Ascending aorta (tissue), 2 donors: ENCODE results near the gene GRIK3. TPM values are rescaled to one million over a fixed set of nuclear protein-coding genes. Genes with fewer than 3 reads are reported as not detected.

ENCODE experiments used
- DNase-seq, 2 donors: peaks; one replicate each; pipeline ENCODE4 v3.0.0-alpha.2; 2019; ENCODE audit warnings: low spot score in 2 of 2
- H3K27ac ChIP-seq, 2 donors: fragments of 200-600 bp; sonication (generic); one replicate each; pipeline ENCODE4 v1.5.1; 2016 to 2017; ENCODE audit warnings: mild to moderate bottlenecking in 1 of 2
- H3K27me3 ChIP-seq: fragments of 200-600 bp; sonication (generic); one replicate; pipeline ENCODE4 v1.5.1; 2017
- H3K36me3 ChIP-seq, 2 donors: fragments of 200-600 bp; sonication (generic); one replicate each; pipeline ENCODE4 v1.5.1; 2016
- H3K4me1 ChIP-seq, 2 donors: fragments of 200-600 bp; sonication (generic); one replicate each; pipeline ENCODE4 v1.5.1; 2016 to 2017; ENCODE audit warnings: mild to moderate bottlenecking in 1 of 2
- H3K4me3 ChIP-seq, 2 donors: fragments of 200-600 bp; sonication (generic); one replicate each; pipeline ENCODE4 v1.5.1; 2016 to 2017; ENCODE audit warnings: mild to moderate bottlenecking in 1 of 2
- H3K9me3 ChIP-seq, 2 donors: fragments of 200-600 bp; sonication (generic); one replicate each; pipeline ENCODE4 v1.5.1; 2016
- CTCF ChIP-seq, 3 experiments: fragments of 200-600 bp in 2 of 3; fragments of 450-650 bp in 1 of 3; sonication (generic) in 2 of 3; IDR thresholded peaks; one replicate each; pipeline ENCODE4 v1.5.1; 2016 to 2019; ENCODE audit warnings: antibody characterized with exemption in 3 of 3, mild to moderate bottlenecking in 1 of 3, moderate library complexity in 1 of 3
- intact Hi-C: fragments of 100-400 bp; cut with DNase I; formaldehyde crosslinking; loops from one replicate; pipeline ENCODE4 v1.15.1; 2023
- total RNA-seq: library from RNA; depleted of rRNA; stranded (reverse); fragments of >200 nt; gene quantifications from one replicate; pipeline ENCODE4 v1.1.0, GENCODE V29; 2016

Gene GRIK3
- total RNA-seq, 1 donor from 2014 or later, result under 0.01 TPM

GRCh38 chr1:37073854-37074379 lies 39.6 kb upstream of the GRIK3 start:
- no peaks in the 10 kb centered on the region for H3K9me3 ChIP-seq
- DNase-seq, result no peak
- no peak overlapping the region for H3K27ac ChIP-seq
- H3K27me3 ChIP-seq, result no peaks in the 10 kb centered on the region
- no peak overlapping the region for H3K4me3 ChIP-seq
- no peaks in the 10 kb centered on the region for H3K4me1 ChIP-seq
- intact Hi-C loops, result no loop called here
- H3K36me3 ChIP-seq, result no peaks in the 10 kb centered on the region
- TF ChIP-seq CTCF (IDR thresholded peaks at IDR 0.05), result no peak

GRCh38 chr1:37073152-37073853 lies 39.0 kb upstream of the GRIK3 start:
- H3K36me3 ChIP-seq, result no peaks in the 10 kb centered on the region
- no peak overlapping the region for H3K27ac ChIP-seq
- TF ChIP-seq CTCF (IDR thresholded peaks at IDR 0.05), result no peak
- no peaks in the 10 kb centered on the region for H3K4me1 ChIP-seq
- intact Hi-C loops, result no loop called here
- H3K4me3 ChIP-seq, result no peak overlapping the region
- H3K9me3 ChIP-seq, result no peaks in the 10 kb centered on the region
- no peak for DNase-seq
- no peaks in the 10 kb centered on the region for H3K27me3 ChIP-seq

- Histone ChIP-seq H3K27me3 (no peaks in the 10 kb centered on the region), H3K36me3 (no peaks in the 10 kb centered on the region), H3K4me1 (no peaks in the 10 kb centered on the region), H3K27ac (no peak overlapping the region), H3K9me3 (no peaks in the 10 kb centered on the region), H3K4me3 (no peak overlapping the region)
- no peak for DNase-seq
- no peak for TF ChIP-seq CTCF (IDR thresholded peaks at IDR 0.05)
- intact Hi-C loops, result no loop called here
These were observed 37.5 kb upstream of the GRIK3 start for GRCh38 chr1:37071829-37072228.

- no peak overlapping the region for H3K4me3 ChIP-seq
- no peaks in the 10 kb centered on the region for H3K27me3 ChIP-seq
- no peak for TF ChIP-seq CTCF (IDR thresholded peaks at IDR 0.05)
- H3K9me3 ChIP-seq, result no peaks in the 10 kb centered on the region
- no peaks in the 10 kb centered on the region for H3K4me1 ChIP-seq
- DNase-seq, result no peak
- H3K27ac ChIP-seq, result no peak overlapping the region
- H3K36me3 ChIP-seq, result no peaks in the 10 kb centered on the region
- intact Hi-C loops, result no loop called here
These were observed 35.8 kb upstream of the GRIK3 start for GRCh38 chr1:37070126-37070525.

GRCh38 chr1:37069406-37069805 lies 35.1 kb upstream of the GRIK3 start:
- Histone ChIP-seq H3K27me3 (no peaks in the 10 kb centered on the region), H3K4me3 (no peak overlapping the region)
- intact Hi-C loops, result no loop called here

More at GRCh38 chr1:37069406-37069805, 35.1 kb upstream of the GRIK3 start:
- no peak for DNase-seq
- no peak for TF ChIP-seq CTCF (IDR thresholded peaks at IDR 0.05)
- Histone ChIP-seq H3K36me3 (no peaks in the 10 kb centered on the region), H3K4me1 (no peaks in the 10 kb centered on the region), H3K9me3 (no peaks in the 10 kb centered on the region), H3K27ac (no peak overlapping the region)
